ENCODE data around the gene TPM3. TPM values are rescaled to one million over a fixed set of nuclear protein-coding genes. Genes with fewer than 3 reads are reported as not detected.

The TPM3 gene
- polyA plus RNA-seq, 3 donors = 418 to 1,159 (median 1,153) TPM

GRCh38 chr1:154190550-154190949 lies 1.4 kb downstream of the TPM3 start:
- intact Hi-C loops (cut with micrococcal nuclease) = no loop called here
- TF ChIP-seq, protein P1, sequence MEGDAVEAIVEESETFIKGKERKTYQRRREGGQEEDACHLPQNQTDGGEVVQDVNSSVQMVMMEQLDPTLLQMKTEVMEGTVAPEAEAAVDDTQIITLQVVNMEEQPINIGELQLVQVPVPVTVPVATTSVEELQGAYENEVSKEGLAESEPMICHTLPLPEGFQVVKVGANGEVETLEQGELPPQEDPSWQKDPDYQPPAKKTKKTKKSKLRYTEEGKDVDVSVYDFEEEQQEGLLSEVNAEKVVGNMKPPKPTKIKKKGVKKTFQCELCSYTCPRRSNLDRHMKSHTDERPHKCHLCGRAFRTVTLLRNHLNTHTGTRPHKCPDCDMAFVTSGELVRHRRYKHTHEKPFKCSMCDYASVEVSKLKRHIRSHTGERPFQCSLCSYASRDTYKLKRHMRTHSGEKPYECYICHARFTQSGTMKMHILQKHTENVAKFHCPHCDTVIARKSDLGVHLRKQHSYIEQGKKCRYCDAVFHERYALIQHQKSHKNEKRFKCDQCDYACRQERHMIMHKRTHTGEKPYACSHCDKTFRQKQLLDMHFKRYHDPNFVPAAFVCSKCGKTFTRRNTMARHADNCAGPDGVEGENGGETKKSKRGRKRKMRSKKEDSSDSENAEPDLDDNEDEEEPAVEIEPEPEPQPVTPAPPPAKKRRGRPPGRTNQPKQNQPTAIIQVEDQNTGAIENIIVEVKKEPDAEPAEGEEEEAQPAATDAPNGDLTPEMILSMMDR (IDR thresholded peaks at IDR 0.05) = no peak
- H4K20me1 ChIP-seq (ENCODE audit: insufficient read depth, low read length) = no peaks in the 10 kb centered on the region
- DNase-seq = no peak
- Mint-ChIP-seq H3K27ac (no peak overlapping the region), H3K27me3 (ENCODE audit: low read depth in 3 of 3) (peaks cover 0 to 3% (median 2%) of the 10 kb centered on the region in 3 donors), H3K36me3 (no peaks in the 10 kb centered on the region), H3K4me3 (no peak overlapping the region), H3K9me3 (no peaks in the 10 kb centered on the region), H3K4me1 (peaks cover 42% of the 10 kb centered on the region)
- no peak overlapping the region for H3K4me2 ChIP-seq (replicated peaks; ENCODE audit: extremely low read depth, low read length, poor library complexity, severe bottlenecking)
- no CpG with 5 or more reads among the region's 1 CpG for WGBS (ENCODE audit: insufficient coverage)
- H3K9me3 ChIP-seq (replicated peaks in 1 of 2; ENCODE audit: control insufficient read depth in 1 of 2, insufficient read depth in 1 of 2, low read length in 2 of 2) = no peaks in the 10 kb centered on the region
- no peaks in the 10 kb centered on the region for H3K27me3 ChIP-seq (ENCODE audit: control insufficient read depth in 2 of 2, insufficient read depth in 2 of 2, low read length in 2 of 2)
- H2AFZ ChIP-seq (ENCODE audit: insufficient read depth, low read depth, low read length, poor library complexity, severe bottlenecking) = no peak overlapping the region
- H3K36me3 ChIP-seq (replicated peaks in 1 of 2; ENCODE audit: control insufficient read depth in 1 of 2, insufficient read depth in 2 of 2, low read length in 2 of 2) = no peaks in the 10 kb centered on the region
- H3K27ac ChIP-seq (ENCODE audit: low read depth in 1 of 2, low read length in 2 of 2) = no peak overlapping the region
- peaks cover 26 to 35% of the 10 kb centered on the region in 2 donors for H3K4me1 ChIP-seq (ENCODE audit: control insufficient read depth in 1 of 2, insufficient read depth in 2 of 2, low read length in 2 of 2)
- H3K4me3 ChIP-seq (replicated peaks in 1 of 3; ENCODE audit: low read depth in 2 of 3, low read length in 3 of 3) = no peak overlapping the region
- H3K9ac ChIP-seq (ENCODE audit: insufficient read depth, low read length, poor library complexity, severe bottlenecking) = no peak overlapping the region
- H3K79me2 ChIP-seq (ENCODE audit: insufficient read depth, low read length) = no peaks in the 10 kb centered on the region

DNA sequence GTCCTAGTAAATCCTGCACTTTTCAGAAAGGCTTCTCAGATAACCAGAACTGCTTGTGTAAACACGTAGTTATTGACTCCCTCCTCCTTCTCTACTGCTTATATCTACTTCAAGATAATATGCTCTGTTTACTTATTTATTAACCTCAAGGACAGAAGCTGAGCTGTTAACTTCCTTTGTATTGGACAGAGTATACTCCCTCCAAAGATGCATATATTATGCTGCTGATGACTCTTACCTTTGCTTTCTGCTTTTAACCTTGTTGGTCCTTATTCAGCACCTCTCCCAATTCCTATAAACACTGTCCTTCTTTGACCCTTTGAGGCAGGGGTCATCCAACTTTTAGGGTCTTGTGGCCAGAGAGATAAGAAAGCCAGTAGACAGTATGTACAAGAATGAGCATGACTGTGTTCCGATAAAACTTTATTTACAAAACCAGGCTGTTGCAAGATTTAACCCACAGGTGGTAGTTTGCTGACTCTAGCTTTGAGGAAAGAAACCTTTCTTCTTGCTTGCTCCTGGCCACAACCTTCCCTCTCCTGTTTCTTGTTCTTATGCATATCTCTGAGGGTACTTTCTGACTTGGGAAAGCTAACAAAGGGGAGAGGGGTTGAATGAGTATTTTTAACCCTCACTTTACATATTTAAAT lies 4.9 kb downstream of the TPM3 start:
- Histone ChIP-seq H3K36me3 (replicated peaks in 1 of 2; ENCODE audit: control insufficient read depth in 1 of 2, insufficient read depth in 2 of 2, low read length in 2 of 2) (no peaks in the 10 kb centered on the region), H3K79me2 (ENCODE audit: insufficient read depth, low read length) (peaks cover 20% of the 10 kb centered on the region), H4K20me1 (ENCODE audit: insufficient read depth, low read length) (peaks cover 10% of the 10 kb centered on the region), H2AFZ (ENCODE audit: insufficient read depth, low read depth, low read length, poor library complexity, severe bottlenecking) (no peak overlapping the region), H3K27me3 (ENCODE audit: control insufficient read depth in 2 of 2, insufficient read depth in 2 of 2, low read length in 2 of 2) (no peaks in the 10 kb centered on the region), H3K4me3 (replicated peaks in 1 of 3; ENCODE audit: low read depth in 2 of 3, low read length in 3 of 3) (no peak overlapping the region), H3K4me1 (ENCODE audit: control insufficient read depth in 1 of 2, insufficient read depth in 2 of 2, low read length in 2 of 2) (peaks cover 18 to 25% of the 10 kb centered on the region in 2 donors), H3K9ac (ENCODE audit: insufficient read depth, low read length, poor library complexity, severe bottlenecking) (no peak overlapping the region), H3K4me2 (replicated peaks; ENCODE audit: extremely low read depth, low read length, poor library complexity, severe bottlenecking) (no peak overlapping the region), H3K27ac (ENCODE audit: low read depth in 1 of 2, low read length in 2 of 2) (no peak overlapping the region), H3K9me3 (replicated peaks in 1 of 2; ENCODE audit: control insufficient read depth in 1 of 2, insufficient read depth in 1 of 2, low read length in 2 of 2) (no peaks in the 10 kb centered on the region)
- Mint-ChIP-seq H3K4me1 (peaks cover 22% of the 10 kb centered on the region), H3K27ac (no peak overlapping the region), H3K9me3 (peaks cover 0 to 4% (median 0%) of the 10 kb centered on the region in 7 donors), H3K36me3 (peaks cover 3 to 4% of the 10 kb centered on the region in 2 donors), H3K27me3 (ENCODE audit: low read depth in 3 of 3) (peaks cover 0 to 4% (median 0%) of the 10 kb centered on the region in 3 donors), H3K4me3 (no peak overlapping the region)
- no CpG with 5 or more reads among the region's 2 CpGs for WGBS (ENCODE audit: insufficient coverage)
- DNase-seq = no peak
- intact Hi-C loops (cut with micrococcal nuclease) = loop anchor here in 1 of 2 donors (10.0 kb wide), 1 partner anchor 62 kb away; no protein-coding TSS in a partner anchor
- TF ChIP-seq, protein P1 (IDR thresholded peaks at IDR 0.05) = no peak

Data from CD14-positive monocyte (primary cell).